Dermis blood vessel endothelial cell (primary cell): ENCODE measurements around the gene SMR3A. TPM values are rescaled to one million over a fixed set of nuclear protein-coding genes. Genes with fewer than 3 reads are reported as not detected.

Experiments used
- total RNA-seq: library from RNA; depleted of rRNA; stranded (reverse); fragments of >200 nt; gene quantifications from 2 replicates; pipeline ENCODE4 v1.2.3, GENCODE V29; 2014

Gene SMR3A
- total RNA-seq, 1 donor from 2014 or later = not detected

Other genes starting within 250 kb of the SMR3A start
- gene PRR27, start 206.5 kb upstream of the SMR3A start, total RNA-seq = not detected in 2 replicates
- gene ODAM, start 165.0 kb upstream of the SMR3A start, total RNA-seq = not detected in 2 replicates
- not detected in 2 replicates for gene FDCSP, start 134.6 kb upstream of the SMR3A start, total RNA-seq
- not detected in 2 replicates for gene CSN3, start 118.2 kb upstream of the SMR3A start, total RNA-seq
- not detected in 2 replicates for gene CABS1, start 25.8 kb upstream of the SMR3A start, total RNA-seq
- gene SMR3B, start 22.4 kb downstream of the SMR3A start, total RNA-seq = not detected in 2 replicates
- gene OPRPN, start 37.2 kb downstream of the SMR3A start, total RNA-seq = not detected in 2 replicates
- not detected in 2 replicates for gene MUC7, start 111.4 kb downstream of the SMR3A start, total RNA-seq
- not detected in 2 replicates for gene AMTN, start 157.8 kb downstream of the SMR3A start, total RNA-seq
- not detected in 2 replicates for gene AMBN, start 231.5 kb downstream of the SMR3A start, total RNA-seq